ENCODE data around the gene SELENOH.
A peak's percentile ranks its signal among the peaks of the same experiment; 100 is the strongest.

SELENOH gene

DNA sequence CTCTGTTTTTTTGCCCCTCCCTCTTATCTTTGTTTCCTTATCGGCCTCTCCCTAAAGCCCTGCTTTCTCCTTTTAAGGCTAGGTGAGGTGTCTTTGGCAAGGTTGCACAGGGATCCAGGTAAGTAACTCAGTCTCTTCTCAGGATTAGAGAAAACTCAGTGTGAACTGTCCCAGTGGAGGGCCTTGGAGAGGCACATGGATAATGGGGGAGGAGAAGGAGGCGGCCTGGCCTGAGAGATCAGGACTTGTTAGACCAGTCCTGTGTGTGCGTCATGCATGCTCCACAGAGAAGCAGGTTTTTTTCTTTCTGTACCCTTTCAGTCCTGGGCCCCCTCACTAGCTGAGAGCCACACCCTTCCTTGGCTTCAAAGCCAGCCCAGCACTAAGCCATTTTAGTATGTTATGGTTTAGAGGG lies 40.2 kb downstream of the SELENOH start:
- DNase-seq (ENCODE audit: low read depth, low spot score): no peak

DNA sequence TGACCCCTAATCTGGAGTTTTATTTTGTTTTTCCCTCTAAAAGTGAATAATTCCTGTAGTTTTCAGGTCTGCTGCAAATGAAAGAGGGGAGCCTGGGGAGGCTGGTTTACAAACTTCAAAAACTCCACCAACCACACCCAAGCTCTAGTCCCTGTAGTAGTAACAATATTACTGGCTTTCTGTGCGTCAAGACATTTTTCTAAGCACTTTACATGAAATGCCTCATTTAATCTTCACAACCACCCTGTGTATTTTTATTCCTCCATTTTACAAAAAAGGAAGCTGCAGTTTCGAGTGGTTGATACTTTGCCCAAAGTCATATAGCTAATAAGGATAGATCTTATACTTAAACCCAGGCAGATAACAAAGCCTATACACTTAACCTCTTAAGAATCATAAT lies 43.8 kb downstream of the SELENOH start:
- no peak for DNase-seq (ENCODE audit: low read depth, low spot score)

DNA sequence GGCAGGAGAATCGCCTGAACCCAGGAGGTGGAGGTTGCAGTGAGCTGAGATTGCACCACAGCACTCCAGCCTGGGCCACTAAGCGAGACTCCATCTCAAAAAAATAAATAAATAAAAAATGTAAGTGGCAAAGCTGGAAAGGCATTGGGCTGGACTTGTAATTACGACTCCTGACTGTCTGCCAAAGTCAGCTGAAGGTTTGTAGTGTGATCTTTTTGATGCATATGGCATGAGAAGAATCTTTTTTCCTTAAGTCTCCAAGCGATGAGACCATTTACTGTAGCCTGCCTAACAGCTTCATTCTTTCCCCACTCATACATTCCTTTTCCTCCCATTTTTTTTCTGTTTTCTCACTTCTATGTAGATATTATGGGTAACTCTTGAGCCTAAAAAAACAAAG lies 45.1 kb downstream of the SELENOH start:
- DNase-seq (ENCODE audit: low read depth, low spot score): no peak

DNA sequence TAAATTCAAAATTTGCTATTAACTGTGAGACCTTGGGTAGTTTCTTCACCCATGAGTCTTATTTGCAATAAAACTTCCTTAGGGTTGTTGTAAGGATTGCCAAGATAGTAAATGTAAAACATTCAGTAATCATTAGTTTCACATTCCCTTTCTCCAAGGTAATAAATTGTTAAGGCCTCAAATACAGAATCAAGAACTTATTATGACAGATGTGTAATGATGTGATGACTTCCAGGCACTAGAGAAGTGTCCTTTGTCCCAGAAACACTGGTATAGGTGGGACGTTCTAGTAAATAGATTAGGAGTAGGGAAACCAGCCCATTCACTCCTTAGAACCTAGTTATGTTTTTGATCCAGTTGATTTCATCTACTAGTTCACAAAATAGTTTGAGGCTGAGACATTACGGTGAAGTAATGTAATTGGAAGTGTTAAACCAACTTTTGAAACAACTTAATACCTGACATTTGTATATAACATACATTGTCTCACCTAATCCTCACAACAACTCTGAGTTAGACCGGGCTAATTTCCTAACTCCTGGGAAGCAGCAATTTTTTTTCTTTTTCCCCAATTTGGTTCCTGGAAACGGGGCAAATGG lies 45.8 kb downstream of the SELENOH start:
- no peak for DNase-seq (ENCODE audit: low read depth, low spot score)

DNA sequence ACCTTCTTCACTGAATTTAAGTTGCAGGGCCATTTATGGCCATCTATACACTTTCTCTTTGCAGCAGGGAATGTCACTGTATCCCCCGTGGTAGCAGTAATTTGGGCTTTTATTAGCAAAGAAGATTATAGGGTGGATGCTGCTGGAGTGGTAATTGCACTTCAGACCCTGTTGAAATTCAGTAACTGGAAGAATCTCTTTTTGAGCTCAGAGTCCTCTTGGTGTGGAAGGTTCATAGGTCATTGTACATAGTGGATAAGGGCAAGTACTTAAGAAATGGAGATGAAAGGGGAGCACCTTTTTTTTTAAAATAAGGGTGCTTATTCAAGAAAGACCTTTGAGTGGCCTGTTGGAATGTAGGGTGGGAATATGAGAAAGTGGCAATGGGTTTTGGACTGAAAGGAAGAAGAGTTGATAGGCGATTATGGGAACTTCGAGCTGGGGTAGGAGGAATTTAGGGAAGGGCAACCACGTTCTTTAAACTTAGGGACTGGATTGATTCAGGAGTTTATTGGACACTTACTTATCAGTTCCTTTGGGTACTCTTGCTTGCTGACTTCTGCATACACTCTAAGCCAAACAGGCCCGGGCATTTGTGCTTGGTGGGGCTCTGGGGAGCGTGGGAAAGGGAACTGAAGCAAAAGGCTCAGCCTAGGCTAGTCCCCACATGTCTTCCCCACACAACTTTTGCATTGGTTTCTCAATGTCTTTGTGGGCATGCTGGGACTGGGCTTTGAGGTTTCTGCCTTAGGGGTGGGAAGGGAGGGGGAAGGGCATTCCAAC lies 46.8 kb downstream of the SELENOH start:
- DNase-seq (ENCODE audit: low read depth, low spot score): no peak

DNA sequence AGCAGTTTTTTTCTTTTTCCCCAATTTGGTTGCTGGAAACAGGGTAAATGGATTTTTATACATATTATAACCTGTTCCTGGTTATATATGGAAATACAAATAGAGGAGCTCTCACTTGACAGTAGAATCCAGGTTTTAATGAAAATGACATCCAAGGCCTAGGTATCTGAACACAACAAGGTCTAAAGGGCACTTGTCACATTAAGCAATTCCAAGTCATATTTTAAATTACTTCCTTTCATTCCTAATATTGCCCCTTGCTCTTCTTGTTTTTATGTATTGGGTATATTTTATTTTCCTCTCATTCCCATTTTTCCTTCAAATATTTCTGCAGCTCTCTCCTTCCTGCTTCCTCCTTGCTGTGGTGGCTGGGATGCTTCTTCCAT lies 47.4 kb downstream of the SELENOH start:
- no peak for DNase-seq (ENCODE audit: low read depth, low spot score)

DNA sequence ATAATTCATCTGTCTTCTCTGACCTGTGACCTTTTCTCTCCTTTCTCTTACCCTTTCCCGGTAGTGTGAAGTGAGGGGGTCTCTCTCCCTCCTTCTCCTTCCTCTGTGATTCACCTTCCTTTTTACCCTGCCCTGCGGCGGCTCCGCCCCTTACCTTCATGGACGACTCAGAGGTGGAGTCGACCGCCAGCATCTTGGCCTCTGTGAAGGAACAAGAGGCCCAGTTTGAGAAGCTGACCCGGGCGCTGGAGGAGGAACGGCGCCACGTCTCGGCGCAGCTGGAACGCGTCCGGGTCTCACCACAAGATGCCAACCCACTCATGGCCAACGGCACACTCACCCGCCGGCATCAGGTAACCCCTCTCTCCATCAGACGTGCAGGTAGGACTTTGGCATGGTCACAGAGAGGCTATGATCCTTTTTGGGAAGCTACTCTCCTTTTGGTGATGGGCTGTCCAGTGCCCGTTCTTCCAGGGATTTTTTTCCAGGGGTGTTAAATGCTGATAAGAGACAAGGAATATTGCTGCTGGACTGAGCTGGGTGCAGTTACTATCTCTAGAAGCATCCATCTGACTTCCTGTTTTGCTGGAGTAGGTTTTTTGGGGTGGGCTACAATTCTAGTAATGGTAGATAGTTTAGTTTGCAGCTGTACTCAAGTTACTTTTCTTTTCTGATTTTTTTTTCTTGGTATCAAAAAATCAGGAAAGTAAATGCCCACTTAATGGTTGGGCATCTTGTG lies 50.2 kb downstream of the SELENOH start:
- no peak for DNase-seq (ENCODE audit: low read depth, low spot score)

DNA sequence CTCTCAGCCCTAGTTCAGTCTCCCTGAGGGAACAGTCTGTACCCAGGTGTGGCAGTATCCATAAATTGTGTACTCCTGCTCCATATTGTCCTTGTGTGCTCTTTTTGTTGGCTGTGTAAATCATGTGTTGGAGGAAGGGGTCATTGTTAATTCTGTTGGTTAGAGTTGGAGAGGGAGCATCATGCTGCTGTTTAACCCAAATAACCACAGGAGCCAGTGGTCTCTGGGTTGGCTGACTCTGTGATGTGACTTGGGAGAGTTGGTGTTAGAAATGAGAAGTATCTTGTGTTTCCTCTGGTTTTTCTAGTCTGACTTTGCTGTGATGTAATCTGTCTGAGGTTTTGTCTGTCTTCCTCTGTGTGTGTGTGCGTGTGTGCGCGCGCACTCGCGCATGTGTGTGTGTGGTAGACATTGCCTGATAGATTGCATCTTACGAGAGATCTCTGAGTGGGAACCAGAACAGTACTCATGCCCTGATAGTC lies 50.8 kb downstream of the SELENOH start:
- DNase-seq (ENCODE audit: low read depth, low spot score): peak; percentile 68

DNA sequence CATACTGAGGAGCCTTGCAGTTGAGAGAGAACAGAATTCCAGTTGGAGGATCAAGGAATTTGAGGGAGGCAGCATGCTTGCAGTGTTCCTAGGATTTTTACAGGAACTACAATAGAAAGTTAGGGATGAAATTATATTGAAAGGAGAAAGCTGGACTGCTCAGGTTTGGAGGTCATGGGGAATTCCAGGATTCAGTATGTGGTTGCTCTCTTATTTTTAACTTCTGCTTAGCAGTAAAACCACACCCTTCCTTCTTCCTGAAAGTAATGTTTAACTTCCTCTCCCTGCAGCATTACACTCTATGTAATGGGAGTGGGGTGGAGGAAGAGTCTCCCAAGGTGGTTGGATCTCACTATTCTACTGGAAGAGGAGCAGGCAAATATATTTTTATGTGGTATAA lies 51.6 kb downstream of the SELENOH start:
- DNase-seq (ENCODE audit: low read depth, low spot score): no peak

All from activated CD4-positive, CD25-positive, alpha-beta regulatory T cell treated with anti-CD3 and anti-CD28 coated beads, Interleukin-2, amount 50 U/mL, for 16 hours (primary cell).